Kidney (tissue), 14 donors: ENCODE measurements around the gene ALG1L2. TPM values are rescaled to one million over a fixed set of nuclear protein-coding genes. Genes with fewer than 3 reads are reported as not detected.
"Not testable (repeated sequence)": the region's sequence is repeated elsewhere in the genome, so short reads cannot be mapped to it uniquely, and the experiment has no call there.

Experiments used
- DNase-seq, 5 donors: peaks; one replicate each; pipeline ENCODE4 v3.0.0-alpha.2; 2013 to 2020
- FAIRE-seq: peaks from 2 replicates; lab custom pipeline; 2012; peaks lifted over from hg19 to GRCh38; lab: Jason Lieb, UNC
- H3K27ac ChIP-seq, 2 donors: one replicate each; pipeline ENCODE4 v1.7.0; 2013; ENCODE audit warnings: low read depth in 2 of 2, low read length in 2 of 2, inconsistent platforms in 1 of 2
- H3K27me3 ChIP-seq: one replicate; pipeline ENCODE4 v1.7.1; 2013; ENCODE audit warnings: low read length, inconsistent platforms; ENCODE audit not compliant: control insufficient read depth, insufficient read depth
- H3K36me3 ChIP-seq, 3 donors: one replicate each; pipeline versions ENCODE4 v1.7.0 to v1.7.1; 2013; ENCODE audit warnings: low read length in 3 of 3, control low read depth in 1 of 3, inconsistent platforms in 1 of 3; ENCODE audit not compliant: insufficient read depth in 3 of 3, control insufficient read depth in 2 of 3
- H3K4me1 ChIP-seq, 3 donors: one replicate each; pipeline versions ENCODE4 v1.7.0 to v1.7.1; 2013; ENCODE audit warnings: low read length in 3 of 3, inconsistent platforms in 1 of 3, low read depth in 1 of 3; ENCODE audit not compliant: control insufficient read depth in 2 of 3, insufficient read depth in 2 of 3
- H3K4me3 ChIP-seq, 3 donors: one replicate each; pipeline versions ENCODE4 v1.7.0 to v1.8.1; 2013; ENCODE audit warnings: low read length in 3 of 3, control low read depth in 1 of 3, inconsistent platforms in 1 of 3
- H3K9ac ChIP-seq, 3 donors: one replicate each; pipeline versions ENCODE4 v1.7.0 to v1.7.1; 2013; ENCODE audit warnings: low read length in 3 of 3, control low read depth in 1 of 3, inconsistent platforms in 1 of 3
- H3K9me3 ChIP-seq, 3 donors: one replicate each; pipeline versions ENCODE4 v1.7.0 to v1.7.1; 2013; ENCODE audit warnings: low read length in 3 of 3, control low read depth in 1 of 3, inconsistent platforms in 1 of 3; ENCODE audit not compliant: control insufficient read depth in 2 of 3, insufficient read depth in 1 of 3
- intact Hi-C: fragments of 100-400 bp; cut with DNase I; formaldehyde crosslinking; loops from one replicate; pipeline ENCODE4 v1.11.1; 2022
- polyA plus RNA-seq: library from polyadenylated mRNA; stranded (reverse); fragments of 350-450 nt; fragmentation: Illumina TruSeq; extraction: RNeasy Lipid Tissue Mini Kit (QIAGEN cat#74804); gene quantifications from one replicate; pipeline ENCODE4 v1.2.3, GENCODE V29; 2014; ENCODE audit warnings: low read depth, low replicate concordance; ENCODE audit not compliant: insufficient read depth
- total RNA-seq: library from RNA; stranded (reverse); fragmentation: NEBNext Ultra II Directional; extraction: Animal tissue kit (Norgen Biotek cat#: 25700); gene quantifications from one replicate; pipeline ENCODE4 v1.2.1, GENCODE V29; 2021
- TF ChIP-seq, protein P1 (sequence below): IDR thresholded peaks from 3 replicates; pipeline ENCODE4 v1.5.1; 2012; ENCODE audit warnings: mild to moderate bottlenecking, moderate library complexity, borderline replicate concordance; ENCODE audit not compliant: insufficient read depth; ENCODE audit errors: extremely low read depth
- donor health status: control.
- donor health status: control.
- donor health status: control.
- donor health status: control.
- donor health status: control.
- donor health status: DM: yes; HTN: yes; CAD: no.
- donor health status: Normal renal cell carcinoma (clear cell type).

The ALG1L2 gene
- total and polyA plus RNA-seq, 2 donors from 2014 or later: 0.82 TPM; not detected in 1

DNA sequence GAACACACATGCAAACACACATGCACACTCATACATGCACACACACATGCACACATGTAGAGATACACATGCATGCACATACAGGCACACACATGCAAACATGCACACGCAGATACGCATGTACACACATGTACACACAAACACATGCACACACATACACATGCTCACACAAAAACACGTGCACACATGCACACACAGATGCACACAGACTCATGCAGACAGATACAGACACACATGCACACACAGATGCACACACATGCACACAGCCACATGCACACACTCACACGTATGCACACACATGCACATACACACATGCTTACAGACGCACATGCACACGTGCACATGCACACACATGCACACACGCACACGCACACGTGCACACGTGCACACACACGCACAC lies 37.3 kb upstream of the ALG1L2 start:
- TF ChIP-seq, protein P1, sequence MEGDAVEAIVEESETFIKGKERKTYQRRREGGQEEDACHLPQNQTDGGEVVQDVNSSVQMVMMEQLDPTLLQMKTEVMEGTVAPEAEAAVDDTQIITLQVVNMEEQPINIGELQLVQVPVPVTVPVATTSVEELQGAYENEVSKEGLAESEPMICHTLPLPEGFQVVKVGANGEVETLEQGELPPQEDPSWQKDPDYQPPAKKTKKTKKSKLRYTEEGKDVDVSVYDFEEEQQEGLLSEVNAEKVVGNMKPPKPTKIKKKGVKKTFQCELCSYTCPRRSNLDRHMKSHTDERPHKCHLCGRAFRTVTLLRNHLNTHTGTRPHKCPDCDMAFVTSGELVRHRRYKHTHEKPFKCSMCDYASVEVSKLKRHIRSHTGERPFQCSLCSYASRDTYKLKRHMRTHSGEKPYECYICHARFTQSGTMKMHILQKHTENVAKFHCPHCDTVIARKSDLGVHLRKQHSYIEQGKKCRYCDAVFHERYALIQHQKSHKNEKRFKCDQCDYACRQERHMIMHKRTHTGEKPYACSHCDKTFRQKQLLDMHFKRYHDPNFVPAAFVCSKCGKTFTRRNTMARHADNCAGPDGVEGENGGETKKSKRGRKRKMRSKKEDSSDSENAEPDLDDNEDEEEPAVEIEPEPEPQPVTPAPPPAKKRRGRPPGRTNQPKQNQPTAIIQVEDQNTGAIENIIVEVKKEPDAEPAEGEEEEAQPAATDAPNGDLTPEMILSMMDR: no peak
- intact Hi-C loops: no loop called here
- FAIRE-seq: no peak
- no peaks in the 10 kb centered on the region for H3K4me1 ChIP-seq
- no peaks in the 10 kb centered on the region for H3K9me3 ChIP-seq
- no peak overlapping the region for H3K9ac ChIP-seq
- H3K27ac ChIP-seq: no peak overlapping the region
- H3K27me3 ChIP-seq: no peaks in the 10 kb centered on the region
- H3K36me3 ChIP-seq: no peaks in the 10 kb centered on the region
- H3K4me3 ChIP-seq: no peak overlapping the region
- no peak for DNase-seq

DNA sequence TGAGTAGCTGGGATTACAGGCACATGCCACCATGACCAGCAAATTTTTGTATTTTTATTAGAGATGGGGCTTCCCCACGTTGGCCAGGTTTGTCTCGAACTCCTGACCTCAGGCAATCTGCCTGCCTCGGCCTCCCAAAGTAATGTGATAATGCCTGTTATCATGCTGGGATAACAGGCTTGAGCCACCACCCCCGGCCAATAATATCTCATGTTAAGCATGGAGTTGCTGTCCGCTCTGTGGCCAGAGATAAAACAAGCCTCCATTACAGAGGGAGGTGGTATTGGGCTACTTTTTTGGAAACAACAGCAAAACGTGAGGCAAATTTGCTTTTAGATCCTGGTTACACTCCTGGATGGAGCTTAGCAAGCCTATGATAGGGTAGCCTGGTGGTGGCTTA lies 32.9 kb upstream of the ALG1L2 start:
- no peak overlapping the region for H3K4me3 ChIP-seq
- H3K9me3 ChIP-seq: no peaks in the 10 kb centered on the region
- H3K4me1 ChIP-seq: no peaks in the 10 kb centered on the region
- FAIRE-seq (no peak), DNase-seq (no peak)
- intact Hi-C loops: no loop called here
- H3K27ac ChIP-seq: no peak overlapping the region
- H3K9ac ChIP-seq: no peak overlapping the region
- H3K36me3 ChIP-seq: no peaks in the 10 kb centered on the region
- H3K27me3 ChIP-seq: no peaks in the 10 kb centered on the region
- TF ChIP-seq, protein P1: no peak

DNA sequence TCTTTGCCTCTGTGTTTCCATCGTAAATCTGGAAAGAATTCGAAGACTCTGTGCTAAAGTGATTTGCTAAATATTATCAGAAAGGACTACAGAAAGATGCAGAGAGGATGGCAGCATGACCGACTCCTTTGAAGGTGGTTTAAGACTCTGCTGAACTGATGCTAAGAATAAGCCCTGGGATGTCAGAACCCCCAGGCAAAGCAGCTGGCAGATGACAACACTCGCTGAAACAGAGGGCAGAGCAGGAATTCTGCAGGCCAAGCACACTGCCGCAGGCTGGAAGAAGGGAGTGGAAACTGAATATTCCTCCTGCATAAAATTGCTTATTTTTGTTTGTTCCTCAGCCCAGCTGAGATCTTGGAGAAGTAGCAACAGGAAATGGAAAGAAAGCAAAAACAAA lies 29.3 kb upstream of the ALG1L2 start:
- FAIRE-seq, H3K27me3 ChIP-seq, H3K36me3 ChIP-seq, H3K9ac ChIP-seq, H3K4me1 ChIP-seq, H3K9me3 ChIP-seq, intact Hi-C loops, H3K27ac ChIP-seq, H3K4me3 ChIP-seq: not testable (repeated sequence)
- DNase-seq: peak in 1 of 5 donors; percentile 12

DNA sequence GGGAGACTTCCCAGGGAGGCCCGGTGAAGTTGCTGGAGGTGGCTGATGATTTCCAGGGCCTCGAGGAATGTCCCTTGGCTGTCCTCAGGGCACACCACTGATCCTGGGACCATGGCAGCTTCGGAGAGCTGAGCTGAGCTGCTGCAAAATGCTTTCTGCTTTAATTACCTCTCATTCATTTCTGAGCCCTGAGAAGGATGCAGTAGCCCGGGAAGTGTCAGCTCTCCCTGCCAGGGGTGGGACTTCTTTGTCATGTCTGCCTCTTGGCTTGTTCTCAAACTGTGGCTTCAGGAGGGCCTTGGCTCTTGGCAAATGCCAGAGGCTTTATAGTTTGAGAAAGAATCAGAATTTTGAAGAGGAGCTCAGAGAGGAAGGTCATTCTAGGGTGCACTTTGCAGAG lies 28.7 kb upstream of the ALG1L2 start:
- H3K27me3 ChIP-seq, H3K9ac ChIP-seq, H3K9me3 ChIP-seq, H3K4me1 ChIP-seq, DNase-seq, H3K27ac ChIP-seq, H3K36me3 ChIP-seq, FAIRE-seq, H3K4me3 ChIP-seq, intact Hi-C loops: not testable (repeated sequence)

DNA sequence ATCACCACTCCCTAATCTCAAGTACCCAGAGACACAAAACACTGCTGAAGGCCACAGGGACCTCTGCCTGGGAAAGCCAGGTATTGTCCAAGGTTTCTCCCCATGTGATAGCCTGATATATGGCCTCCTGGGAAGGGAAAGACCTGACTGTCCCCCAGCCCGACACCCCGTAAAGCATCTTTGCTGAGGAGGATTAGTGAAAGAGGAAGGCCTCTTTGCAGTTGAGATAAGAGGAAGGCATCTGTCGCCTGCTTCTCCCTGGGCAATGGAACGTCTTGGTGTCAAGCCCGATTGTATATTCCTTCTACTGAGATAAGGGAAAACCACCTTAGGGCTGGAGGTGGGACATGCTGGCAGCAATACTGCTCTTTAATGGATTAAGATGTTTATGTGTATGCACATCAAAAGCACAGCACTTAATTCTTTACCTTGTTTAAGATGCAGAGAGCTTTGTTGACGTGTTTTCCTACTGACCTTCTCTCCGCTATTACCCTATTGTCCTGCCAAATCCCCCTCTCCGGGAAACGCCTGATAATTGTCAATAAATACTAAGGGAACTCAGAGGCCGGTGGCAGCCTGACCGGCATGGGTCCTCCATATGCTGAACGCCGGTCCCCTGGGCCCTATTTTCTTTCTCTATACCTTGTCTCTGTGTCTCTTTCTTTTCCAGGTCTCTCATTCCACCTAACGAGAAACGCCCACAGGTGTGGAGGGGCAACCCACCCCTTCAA lies 23.9 kb upstream of the ALG1L2 start:
- H3K27ac ChIP-seq, H3K9me3 ChIP-seq, intact Hi-C loops, H3K4me3 ChIP-seq, H3K4me1 ChIP-seq, H3K27me3 ChIP-seq, H3K9ac ChIP-seq, FAIRE-seq, DNase-seq, H3K36me3 ChIP-seq: not testable (repeated sequence)

DNA sequence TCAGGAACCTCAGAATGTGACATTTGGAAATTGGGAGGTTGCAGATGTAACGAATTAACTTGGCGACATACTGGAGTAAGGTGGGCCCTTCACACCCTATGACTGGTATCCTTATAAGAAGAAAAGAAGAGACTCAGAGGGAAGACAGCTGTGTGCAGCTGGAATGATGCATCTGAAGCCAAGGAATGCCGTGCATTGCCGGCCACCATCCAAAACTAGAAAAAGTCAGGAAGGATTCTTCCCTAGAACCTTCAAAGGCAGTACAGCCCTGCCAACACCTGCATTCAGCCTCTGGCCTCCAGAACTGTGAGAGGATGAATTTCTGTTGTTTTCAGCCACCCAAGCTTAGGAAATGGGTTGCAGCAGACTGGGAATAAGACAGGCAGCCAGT lies 23.4 kb upstream of the ALG1L2 start:
- H3K4me3 ChIP-seq, H3K27me3 ChIP-seq, H3K27ac ChIP-seq, H3K9ac ChIP-seq, intact Hi-C loops, FAIRE-seq, H3K36me3 ChIP-seq, H3K4me1 ChIP-seq, H3K9me3 ChIP-seq: not testable (repeated sequence)
- peak in 1 of 5 donors; percentile 45 for DNase-seq

DNA sequence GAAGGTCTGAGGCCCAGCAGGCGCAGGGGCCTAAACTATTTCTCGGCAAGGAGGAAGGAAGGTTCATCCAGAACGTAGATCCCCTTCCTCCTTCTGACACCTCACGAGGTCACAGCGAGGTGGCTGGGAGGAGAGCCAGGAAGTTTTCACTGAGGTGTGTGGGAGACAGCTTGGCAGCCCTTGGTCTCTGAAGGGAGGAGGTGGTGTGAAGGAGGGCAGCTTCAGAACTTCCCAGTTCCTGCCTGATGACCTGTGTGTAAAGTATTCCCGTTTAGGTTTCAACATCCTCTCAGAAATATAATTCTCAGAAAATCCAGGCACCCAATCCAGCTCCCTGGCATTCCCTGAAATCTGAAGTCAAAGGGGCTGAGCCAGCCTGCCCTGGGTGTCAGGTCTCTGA lies 22.9 kb upstream of the ALG1L2 start:
- H3K36me3 ChIP-seq, H3K9ac ChIP-seq, intact Hi-C loops, H3K4me3 ChIP-seq, H3K4me1 ChIP-seq, FAIRE-seq, H3K27ac ChIP-seq, H3K27me3 ChIP-seq, H3K9me3 ChIP-seq: not testable (repeated sequence)
- DNase-seq: peak in 1 of 5 donors; percentile 48
